ENCODE measurements around the gene LRRC36.

The LRRC36 gene

GRCh38 chr16:67433131-67433719 is 106.6 kb downstream of the LRRC36 start:
- DNase-seq (ENCODE audit: extremely low spot score, insufficient read length, low read depth), result no peak
- no peak for FAIRE-seq
